HEK293 (cell line): Measurements from ENCODE around the gene TMEM256.

ENCODE experiments used
- SETDB1 ChIP-seq: IDR thresholded peaks from one replicate; pipeline ENCODE4 v1.6.1; 2017; ENCODE audit warnings: mild to moderate bottlenecking, low read length, moderate library complexity, mixed read lengths; ENCODE audit not compliant: insufficient read length
- ZBTB48 ChIP-seq: fragments of 450-650 bp; formaldehyde crosslinking; IDR thresholded peaks from 2 replicates; pipeline ENCODE4 v1.5.1; 2016; ENCODE audit warnings: missing biosample characterization, missing genetic modification characterization
- ZNF133 ChIP-seq: fragments of 450-650 bp; formaldehyde crosslinking; IDR thresholded peaks from 2 replicates; pipeline ENCODE4 v1.5.1; 2016; ENCODE audit warnings: missing biosample characterization, missing genetic modification characterization
- ZNF155 ChIP-seq: fragments of 450-650 bp; formaldehyde crosslinking; IDR thresholded peaks from 2 replicates; pipeline ENCODE4 v1.5.1; 2016; ENCODE audit warnings: missing biosample characterization, missing genetic modification characterization
- ZNF2 ChIP-seq: fragments of 450-650 bp; formaldehyde crosslinking; IDR thresholded peaks from 2 replicates; pipeline ENCODE4 v1.5.1; 2016; ENCODE audit warnings: missing biosample characterization, missing genetic modification characterization
- ZNF660 ChIP-seq: fragments of 450-650 bp; IDR thresholded peaks from 2 replicates; pipeline ENCODE4 v1.5.1; 2018; ENCODE audit warnings: missing biosample characterization, mild to moderate bottlenecking, missing genetic modification characterization
- ZNF768 ChIP-seq: fragments of 450-650 bp; formaldehyde crosslinking; IDR thresholded peaks from 2 replicates; pipeline ENCODE4 v1.5.1; 2018; ENCODE audit warnings: missing biosample characterization, mild to moderate bottlenecking, missing genetic modification characterization

DNA sequence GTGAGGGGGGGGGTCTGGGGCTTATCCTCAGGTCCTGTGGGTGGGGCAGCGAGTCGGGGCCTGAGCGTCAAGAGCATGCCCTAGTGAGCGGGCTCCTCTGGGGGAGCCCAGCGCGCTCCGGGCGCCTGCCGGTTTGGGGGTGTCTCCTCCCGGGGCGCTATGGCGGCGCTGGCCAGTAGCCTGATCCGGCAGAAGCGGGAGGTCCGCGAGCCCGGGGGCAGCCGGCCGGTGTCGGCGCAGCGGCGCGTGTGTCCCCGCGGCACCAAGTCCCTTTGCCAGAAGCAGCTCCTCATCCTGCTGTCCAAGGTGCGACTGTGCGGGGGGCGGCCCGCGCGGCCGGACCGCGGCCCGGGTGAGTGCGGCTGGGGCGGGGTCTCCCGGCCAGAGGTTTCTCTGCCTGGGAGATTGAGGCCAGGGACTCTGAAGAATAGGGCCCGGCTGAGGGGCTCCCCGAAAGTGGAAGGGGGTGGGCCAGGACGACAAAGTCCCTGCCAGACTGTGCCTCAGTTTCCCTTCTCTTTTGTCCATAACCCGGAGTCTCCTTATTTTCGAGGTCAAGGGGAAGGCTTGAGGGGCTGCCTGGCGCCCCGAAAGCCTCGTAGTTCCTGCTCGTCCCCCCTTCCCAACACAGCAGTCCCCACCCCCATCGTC, 35.7 kb upstream of the TMEM256 start, which contains the start of gene FGF11:
- no peak for TF ChIP-seq ZNF155 (tag by site-specific recombination)
- TF ChIP-seq ZNF768: no peak
- no peak for TF ChIP-seq SETDB1
- TF ChIP-seq ZNF133 (tag by site-specific recombination): no peak
- TF ChIP-seq ZNF2 (tag by site-specific recombination): no peak
- no peak for TF ChIP-seq ZBTB48 (tag by site-specific recombination)
- TF ChIP-seq ZNF660 (tag by site-specific recombination): no peak
